WI38 (cell line): Measurements from ENCODE around the gene AKAP9.

Experiments
- H3K4me3 ChIP-seq: 2 replicates; pipeline ENCODE4 v1.5.1; 2011; ENCODE audit warnings: low read depth, mild to moderate bottlenecking, control low read depth, low read length
- CTCF ChIP-seq: IDR thresholded peaks from 2 replicates; pipeline ENCODE4 v1.5.1; 2012; ENCODE audit warnings: low read depth, mild to moderate bottlenecking, control low read depth, low read length

AKAP9 gene

DNA sequence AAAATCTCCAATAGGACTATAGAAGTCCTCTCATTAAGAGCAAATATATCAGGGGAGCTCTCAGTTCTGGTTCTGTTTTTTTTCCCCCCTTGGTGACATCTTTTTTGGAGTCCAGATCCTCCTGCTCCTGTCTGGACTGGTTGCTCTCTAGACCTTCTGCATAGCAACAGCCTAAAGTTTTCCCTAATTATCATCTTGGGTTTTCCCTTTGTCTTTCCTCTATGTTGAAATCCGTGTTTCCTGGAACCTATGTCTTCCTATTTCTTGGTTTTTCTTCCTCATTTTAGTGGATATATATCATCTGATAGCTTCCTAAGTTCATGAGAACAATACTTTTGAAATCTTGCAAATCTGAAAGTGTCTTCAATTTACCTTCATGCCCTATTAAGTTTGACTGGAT is 30.5 kb upstream of the AKAP9 start:
- no peak overlapping the region for H3K4me3 ChIP-seq
- no peak for TF ChIP-seq CTCF

- TF ChIP-seq CTCF: no peak
- H3K4me3 ChIP-seq: no peak overlapping the region
Measured at GRCh38 chr7:91911121-91911520, 29.5 kb upstream of the AKAP9 start.

GRCh38 chr7:91912494-91912893 is 28.2 kb upstream of the AKAP9 start:
- H3K4me3 ChIP-seq: no peak overlapping the region
- TF ChIP-seq CTCF: no peak

DNA sequence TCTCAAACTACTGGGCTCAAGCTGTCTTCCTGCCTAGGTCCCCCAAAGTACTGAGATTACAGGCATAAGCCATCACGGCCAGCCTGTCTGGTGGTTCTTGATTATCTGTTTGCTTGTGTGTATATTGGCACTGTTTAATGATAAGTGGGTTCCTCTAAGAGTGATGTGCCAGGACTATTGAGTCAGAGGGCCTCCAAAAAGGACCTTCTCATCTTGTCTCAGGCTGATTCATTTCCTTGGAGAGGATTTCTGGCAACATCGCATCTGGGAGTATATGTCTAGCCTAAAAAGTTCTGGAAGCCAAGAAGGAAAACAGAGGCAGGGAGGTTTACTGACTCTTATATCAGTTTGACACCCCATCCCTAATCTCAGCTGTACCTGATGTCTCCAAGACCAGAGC is 27.1 kb upstream of the AKAP9 start:
- H3K4me3 ChIP-seq: no peak overlapping the region
- TF ChIP-seq CTCF: no peak

GRCh38 chr7:91915401-91916050 is 25.1 kb upstream of the AKAP9 start:
- no peak for TF ChIP-seq CTCF

DNA sequence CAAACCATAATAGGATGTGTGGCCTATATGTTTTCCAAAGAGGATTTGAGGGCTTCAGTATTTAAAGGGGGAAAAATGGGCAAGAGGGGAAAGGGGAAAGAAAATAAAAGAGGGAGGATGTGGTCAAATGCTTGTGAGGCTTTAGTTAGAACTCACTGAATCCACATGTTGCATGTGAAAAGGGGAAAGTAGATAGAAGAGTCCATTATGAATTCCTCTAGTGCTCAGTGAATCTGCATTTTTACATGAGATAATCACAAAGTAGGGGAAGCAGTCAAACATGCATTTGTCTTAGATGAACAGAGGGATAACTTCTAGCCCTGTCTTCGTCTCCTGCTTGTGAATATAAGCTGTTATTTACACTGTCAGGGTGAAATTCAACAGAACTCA is 24.6 kb upstream of the AKAP9 start:
- H3K4me3 ChIP-seq: no peak overlapping the region
- TF ChIP-seq CTCF: no peak

More at GRCh38 chr7:91915401-91916050, 25.1 kb upstream of the AKAP9 start:
- H3K4me3 ChIP-seq: no peak overlapping the region

DNA sequence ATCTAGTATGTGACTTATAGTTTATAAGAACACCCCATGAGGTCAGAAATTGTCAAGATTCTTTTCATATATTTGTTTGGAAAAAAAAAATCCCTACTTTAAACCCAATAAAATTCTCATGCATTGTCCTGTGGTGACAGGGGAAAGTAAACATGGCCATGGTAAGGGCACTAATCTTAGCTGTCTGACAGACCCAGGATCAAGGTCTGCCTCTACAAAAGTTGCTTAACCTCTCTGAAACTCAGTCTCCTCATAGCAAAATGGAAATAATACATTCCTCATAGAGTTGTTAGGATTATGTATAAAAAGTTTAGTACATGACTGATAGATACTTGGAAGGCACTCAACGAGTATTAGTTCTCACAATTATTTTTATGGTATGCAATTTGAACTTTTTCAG is 22.3 kb upstream of the AKAP9 start:
- no peak overlapping the region for H3K4me3 ChIP-seq
- TF ChIP-seq CTCF: no peak
